Endothelial cell of umbilical vein (primary cell): Measurements from ENCODE around the gene SRD5A2. TPM values are rescaled to one million over a fixed set of nuclear protein-coding genes. Genes with fewer than 3 reads are reported as not detected.

ENCODE experiments used
- BruUV-seq: library from RNA; stranded (reverse); fragments of 400-500 nt; replicated peaks from 2 replicates; lab custom pipeline; 2021; lab: Mats Ljungman, UMichigan
- CTCF ChIA-PET: fragments of 300-600, 350-600 bp; sonication (Branson Sonifier 250); formaldehyde crosslinking; loops from one replicate; lab custom pipeline; 2021; ENCODE audit warnings: antibody characterized with exemption, inconsistent platforms; lab: Charles Lee
- POLR2A ChIA-PET: fragments of 300-600, 350-600 bp; sonication (Branson Sonifier 250); formaldehyde crosslinking; loops from one replicate; lab custom pipeline; 2021; ENCODE audit warnings: antibody characterized with exemption, inconsistent platforms; lab: Charles Lee
- DNase-seq: peaks from one replicate; pipeline ENCODE4 v3.0.0-alpha.2; 2011; ENCODE audit warnings: low read depth, low spot score
- FAIRE-seq: peaks from 2 replicates; lab custom pipeline; 2011; peaks lifted over from hg19 to GRCh38; lab: Jason Lieb, UNC
- H2AFZ ChIP-seq: 2 replicates; pipeline ENCODE4 v1.6.0; 2012; ENCODE audit warnings: low read depth, low read length, control low read depth, inconsistent platforms
- H3K27ac ChIP-seq: 2 replicates; pipeline ENCODE4 v1.5.1; 2011; ENCODE audit warnings: low read depth, mild to moderate bottlenecking, control low read depth, low read length, moderate library complexity; ENCODE audit not compliant: insufficient read depth
- H3K27me3 ChIP-seq, 2 experiments: 2 replicates each; pipeline versions ENCODE4 v1.6.0 to v1.6.1; 2011; ENCODE audit warnings: low read length in 2 of 2, mixed read lengths in 1 of 2; ENCODE audit not compliant: control insufficient read depth in 2 of 2, insufficient read depth in 2 of 2
- H3K36me3 ChIP-seq, 2 experiments: 2 replicates in 1 of 2; 3 replicates in 1 of 2; pipeline ENCODE4 v1.5.1; 2011; ENCODE audit warnings: low read length in 2 of 2, mild to moderate bottlenecking in 1 of 2, moderate library complexity in 1 of 2; ENCODE audit not compliant: control insufficient read depth in 2 of 2, insufficient read depth in 2 of 2; ENCODE audit errors: extremely low read depth in 1 of 2
- H3K4me1 ChIP-seq: 3 replicates; pipeline ENCODE4 v1.5.1; 2011; ENCODE audit warnings: mild to moderate bottlenecking, low read length; ENCODE audit not compliant: control insufficient read depth, insufficient read depth; ENCODE audit errors: extremely low read depth
- H3K4me2 ChIP-seq: 2 replicates; pipeline ENCODE4 v1.6.1; 2011; ENCODE audit warnings: low read length, control low read depth, mixed read lengths; ENCODE audit not compliant: insufficient read depth
- H3K4me3 ChIP-seq, 3 experiments: fragments of 200-600 bp in 1 of 3; sonication (generic), shearing (Covaris generic) in 1 of 3; replicated peaks in 1 of 3; 2 replicates each; pipeline ENCODE4 v1.5.1; 2011 to 2016; ENCODE audit warnings: control low read depth in 3 of 3, low read length in 3 of 3, mild to moderate bottlenecking in 2 of 3, inconsistent platforms in 1 of 3, low read depth in 1 of 3, moderate library complexity in 1 of 3; ENCODE audit not compliant: insufficient read depth in 1 of 3
- H3K79me2 ChIP-seq: 2 replicates; pipeline ENCODE4 v1.6.0; 2012; ENCODE audit warnings: low read length, inconsistent platforms; ENCODE audit not compliant: control insufficient read depth, insufficient read depth
- H3K9ac ChIP-seq: replicated peaks from 2 replicates; pipeline ENCODE3; 2011; ENCODE audit warnings: low read length, control low read depth; ENCODE audit not compliant: insufficient read depth; ENCODE audit errors: extremely low read depth
- H3K9me1 ChIP-seq: replicated peaks from 3 replicates; pipeline ENCODE4 v1.6.0; 2011; ENCODE audit warnings: mild to moderate bottlenecking, low read length; ENCODE audit not compliant: control insufficient read depth, insufficient read depth; ENCODE audit errors: extremely low read depth
- H3K9me3 ChIP-seq: replicated peaks from 2 replicates; pipeline ENCODE4 v1.5.1; 2012; ENCODE audit warnings: low read length, inconsistent platforms; ENCODE audit not compliant: control insufficient read depth, insufficient read depth
- H4K20me1 ChIP-seq: replicated peaks from 2 replicates; pipeline ENCODE3; 2011; ENCODE audit warnings: mild to moderate bottlenecking, low read length; ENCODE audit not compliant: control insufficient read depth, insufficient read depth; ENCODE audit errors: extremely low read depth
- EZH2 ChIP-seq: IDR thresholded peaks from 2 replicates; pipeline ENCODE4 v1.6.1; 2012; ENCODE audit warnings: borderline replicate concordance, low read depth, mild to moderate bottlenecking, moderate library complexity, low read length, inconsistent platforms; ENCODE audit not compliant: severe bottlenecking
- FOS ChIP-seq: IDR thresholded peaks from 2 replicates; pipeline ENCODE4 v1.6.1; 2011; ENCODE audit warnings: mild to moderate bottlenecking, low read length, moderate library complexity, borderline replicate concordance; ENCODE audit not compliant: insufficient read depth
- GATA2 ChIP-seq: IDR thresholded peaks from 2 replicates; pipeline ENCODE4 v1.7.0; 2011; ENCODE audit warnings: low read depth, mild to moderate bottlenecking, moderate library complexity, mixed read lengths, low read length; ENCODE audit not compliant: insufficient read length, insufficient read depth
- JUN ChIP-seq: IDR thresholded peaks from 2 replicates; pipeline ENCODE4 v1.6.1; 2011; ENCODE audit warnings: borderline replicate concordance, low read depth; ENCODE audit not compliant: insufficient read length, insufficient read depth
- MYC ChIP-seq: IDR thresholded peaks from one replicate; pipeline ENCODE4 v1.6.1; 2011; ENCODE audit warnings: mild to moderate bottlenecking, low read depth, low read length
- POLR2A ChIP-seq: IDR thresholded peaks from 2 replicates; pipeline ENCODE4 v1.6.1; 2012; ENCODE audit warnings: low read depth, mild to moderate bottlenecking, control low read depth, low read length
- POLR2AphosphoS5 ChIP-seq: IDR thresholded peaks from 2 replicates; pipeline ENCODE4 v1.6.1; 2012; ENCODE audit warnings: low read depth, mild to moderate bottlenecking, control low read depth, low read length, moderate library complexity; ENCODE audit not compliant: insufficient read depth
- dilution Hi-C: fragments of 300-500 bp; cut with MboI; formaldehyde crosslinking; loops from one replicate; pipeline ENCODE4 v1.15.0; 2019; ENCODE audit warnings: low sequenced_read_pairs; ENCODE audit not compliant: extremely low pct_ligation_motif_present
- intact Hi-C: fragments of 100-400 bp; cut with micrococcal nuclease; formaldehyde crosslinking; loops from one replicate; pipeline ENCODE4 v1.10.0; 2022
- polyA plus RNA-seq, 4 experiments: library from polyadenylated mRNA; depleted of rRNA in 3 of 4; stranded (reverse) in 3 of 4; unstranded in 1 of 4; fragments of >200 nt; gene quantifications; 2 replicates each; pipeline versions ENCODE4 v1.2.1 to v1.2.3, GENCODE V29; 2011 to 2012; ENCODE audit warnings: missing spikeins in 1 of 4
- total RNA-seq: library from RNA; stranded (reverse); gene quantifications from 2 replicates; pipeline ENCODE4 v1.2.3, GENCODE V29; 2021
- TF ChIP-seq, protein P1 (sequence below): IDR thresholded peaks from 2 replicates; pipeline ENCODE4 v1.6.1; 2011; ENCODE audit not compliant: insufficient read depth, insufficient read length
- TF ChIP-seq, protein P2 (sequence below), 2 donors: IDR thresholded peaks; 1 replicate in 1 of 2; 2 replicates in 1 of 2; pipeline ENCODE4 v1.5.1; 2011; ENCODE audit warnings: low read length in 2 of 2, mild to moderate bottlenecking in 2 of 2, moderate library complexity in 2 of 2, control low read depth in 1 of 2, inconsistent platforms in 1 of 2, low read depth in 1 of 2; ENCODE audit not compliant: insufficient read depth in 1 of 2; ENCODE audit errors: extremely low read depth in 1 of 2

Gene SRD5A2
- total and polyA plus RNA-seq, 2 donors (not counting 3 experiments of a cell fraction or from before 2014, with no cell fraction given) = not detected

DNA sequence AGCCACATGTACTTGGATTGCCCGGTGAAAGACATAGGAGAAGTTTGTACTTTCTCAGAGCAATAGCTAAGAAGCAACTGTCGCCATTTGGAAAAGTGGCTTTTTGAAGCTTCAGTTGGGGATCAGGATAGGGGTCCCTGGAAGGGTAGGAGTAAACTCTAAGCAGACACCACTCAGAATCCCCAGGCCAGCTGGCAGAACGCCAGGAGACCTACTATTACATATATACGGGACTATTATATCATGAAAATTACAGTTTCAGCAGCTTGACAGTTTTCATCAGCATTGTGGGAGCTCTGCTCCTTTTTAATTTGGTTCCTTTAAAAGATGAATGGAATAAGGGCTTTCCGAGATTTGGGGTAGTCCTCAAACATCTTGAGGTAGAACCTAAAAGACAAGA, 54.9 kb downstream of the SRD5A2 start:
- Histone ChIP-seq H3K9me1 (no peaks in the 10 kb centered on the region), H3K27ac (no peak overlapping the region), H3K36me3 (no peaks in the 10 kb centered on the region), H3K4me3 (no peak overlapping the region), H3K27me3 (no peaks in the 10 kb centered on the region), H4K20me1 (no peaks in the 10 kb centered on the region), H3K9ac (no peak overlapping the region), H3K79me2 (no peaks in the 10 kb centered on the region), H3K9me3 (no peaks in the 10 kb centered on the region), H2AFZ (no peak overlapping the region), H3K4me1 (no peaks in the 10 kb centered on the region), H3K4me2 (no peak overlapping the region)
- no peak for FAIRE-seq
- intact Hi-C loops = no loop called here
- dilution Hi-C loops = no loop called here
- no peak for TF ChIP-seq JUN
- no peak for TF ChIP-seq POLR2A
- TF ChIP-seq, protein P1, sequence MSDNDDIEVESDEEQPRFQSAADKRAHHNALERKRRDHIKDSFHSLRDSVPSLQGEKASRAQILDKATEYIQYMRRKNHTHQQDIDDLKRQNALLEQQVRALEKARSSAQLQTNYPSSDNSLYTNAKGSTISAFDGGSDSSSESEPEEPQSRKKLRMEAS = no peak
- TF ChIP-seq, protein P2, sequence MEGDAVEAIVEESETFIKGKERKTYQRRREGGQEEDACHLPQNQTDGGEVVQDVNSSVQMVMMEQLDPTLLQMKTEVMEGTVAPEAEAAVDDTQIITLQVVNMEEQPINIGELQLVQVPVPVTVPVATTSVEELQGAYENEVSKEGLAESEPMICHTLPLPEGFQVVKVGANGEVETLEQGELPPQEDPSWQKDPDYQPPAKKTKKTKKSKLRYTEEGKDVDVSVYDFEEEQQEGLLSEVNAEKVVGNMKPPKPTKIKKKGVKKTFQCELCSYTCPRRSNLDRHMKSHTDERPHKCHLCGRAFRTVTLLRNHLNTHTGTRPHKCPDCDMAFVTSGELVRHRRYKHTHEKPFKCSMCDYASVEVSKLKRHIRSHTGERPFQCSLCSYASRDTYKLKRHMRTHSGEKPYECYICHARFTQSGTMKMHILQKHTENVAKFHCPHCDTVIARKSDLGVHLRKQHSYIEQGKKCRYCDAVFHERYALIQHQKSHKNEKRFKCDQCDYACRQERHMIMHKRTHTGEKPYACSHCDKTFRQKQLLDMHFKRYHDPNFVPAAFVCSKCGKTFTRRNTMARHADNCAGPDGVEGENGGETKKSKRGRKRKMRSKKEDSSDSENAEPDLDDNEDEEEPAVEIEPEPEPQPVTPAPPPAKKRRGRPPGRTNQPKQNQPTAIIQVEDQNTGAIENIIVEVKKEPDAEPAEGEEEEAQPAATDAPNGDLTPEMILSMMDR (IDR thresholded peaks at IDR 0.05; ENCODE audit: extremely low read depth in 1 of 2, insufficient read depth in 1 of 2, low read depth in 1 of 2, low read length in 2 of 2) = no peak
- no peak for TF ChIP-seq MYC
- no peak for TF ChIP-seq POLR2AphosphoS5
- TF ChIP-seq FOS = no peak
- no peak for TF ChIP-seq EZH2
- TF ChIP-seq GATA2 = no peak
- BruUV-seq = no TSS peak
- ChIA-PET POLR2A (no interaction called here), CTCF (interaction anchor here (1.3 kb wide), 1 partner anchor 814 kb away, joined by 3 read pairs; no protein-coding TSS in a partner anchor)
- DNase-seq = no peak
